Measurements from ENCODE around the gene TRPC4.

- no peak for TF ChIP-seq NFIC (IDR thresholded peaks at IDR 0.05)
- TF ChIP-seq EP300 (IDR thresholded peaks at IDR 0.05; ENCODE audit: borderline replicate concordance): no peak
- no peak for TF ChIP-seq TCF12 (IDR thresholded peaks at IDR 0.05; ENCODE audit: low read depth)
- no peak for TF ChIP-seq FOXM1 (IDR thresholded peaks at IDR 0.05; ENCODE audit: borderline replicate concordance, low read depth)
- no peak for TF ChIP-seq RAD21 (IDR thresholded peaks at IDR 0.05; ENCODE audit: low read depth)
- no peak for TF ChIP-seq CEBPB (IDR thresholded peaks at IDR 0.05)
- TF ChIP-seq TAF1 (IDR thresholded peaks at IDR 0.05; ENCODE audit: low read depth): no peak
- no peak for TF ChIP-seq MAX (IDR thresholded peaks at IDR 0.05)
- no peak for TF ChIP-seq TEAD4 (IDR thresholded peaks at IDR 0.05)
- TF ChIP-seq REST (IDR thresholded peaks at IDR 0.05; ENCODE audit: low read depth): no peak
- no peak for TF ChIP-seq EGR1 (IDR thresholded peaks at IDR 0.05)
- no peak for TF ChIP-seq YY1 (IDR thresholded peaks at IDR 0.05; ENCODE audit: low read depth)
These were observed 5.9 kb downstream of the TRPC4 start for GRCh38 chr13:37863708-37864107.
